Pancreas (tissue), 10 donors: ENCODE data around the gene PARD3B. TPM values are rescaled to one million over a fixed set of nuclear protein-coding genes. Genes with fewer than 3 reads are reported as not detected.

Experiments used
- ATAC-seq, 4 donors: fragments of 200-7000 bp; cut with Tn5 transposase; one replicate each; pipeline versions ENCODE4 v1.8.0 to v1.9.1; 2020; ENCODE audit warnings: mild to moderate bottlenecking in 4 of 4, moderate library complexity in 4 of 4
- DNase-seq, 6 donors: peaks; one replicate each; pipeline ENCODE4 v3.0.0-alpha.2; 2020
- FAIRE-seq: peaks from 2 replicates; lab custom pipeline; 2012; peaks lifted over from hg19 to GRCh38; lab: Jason Lieb, UNC
- H3K27ac ChIP-seq, 4 donors: fragments of 200-600 bp; sonication (generic); 1 replicate in 3 of 4; 2 replicates in 1 of 4; pipeline versions ENCODE4 v1.5.0 to v1.8.0; 2020
- H3K27me3 ChIP-seq, 4 donors: fragments of 200-600 bp; one replicate each; pipeline ENCODE4 v1.8.0; 2021
- H3K36me3 ChIP-seq, 3 donors: fragments of 200-600 bp; sonication (generic) in 1 of 3; one replicate each; pipeline versions ENCODE4 v1.5.0 to v1.8.0; 2020 to 2021
- H3K4me1 ChIP-seq, 3 donors: fragments of 200-600 bp; one replicate each; pipeline ENCODE4 v1.8.0; 2021
- H3K4me3 ChIP-seq, 4 donors: fragments of 200-600 bp; sonication (generic) in 2 of 4; one replicate each; pipeline versions ENCODE4 v1.5.0 to v1.8.0; 2020 to 2021
- H3K9me3 ChIP-seq, 4 donors: fragments of 200-600 bp; one replicate each; pipeline ENCODE4 v1.8.0; 2021
- WGBS, 2 donors: extraction: QIAGEN DNeasy Blood & Tissue Kit; methylation state at CpG; one replicate each; pipeline ENCODE4 v1.1.7; 2013; 5-methylcytosine and 5-hydroxymethylcytosine counted together
- intact Hi-C, 3 donors: fragments of 100-400 bp; cut with DNase I; formaldehyde crosslinking; loops; one replicate each; pipeline versions ENCODE4 v1.11.1 to v1.14.2; 2022
- polyA plus RNA-seq, 2 donors: library from polyadenylated mRNA; stranded (reverse); fragments of 200-250 nt; gene quantifications; one replicate each; pipeline ENCODE4 v1.2.3, GENCODE V29; 2013
- total RNA-seq, 6 donors: library from RNA; stranded (reverse); fragmentation: NEBNext Ultra II Directional in 4 of 6; extraction: Animal tissue kit (Norgen Biotek cat#: 25700) in 4 of 6; gene quantifications; one replicate each; pipeline versions ENCODE4 v1.2.1 to v1.2.4, GENCODE V29; 2021 to 2023
- TF ChIP-seq, protein P1 (sequence below), 4 donors: fragments of 200-600 bp; sonication (generic) in 3 of 4; IDR thresholded peaks; one replicate each; pipeline versions ENCODE4 v1.5.0 to v1.8.0; 2021; ENCODE audit warnings: antibody characterized with exemption in 4 of 4
- donor health status: healthy with polysubstance abuse.
- donor health status: DM: no; HTN: no; CAD: no; lungs with moderate emphysema.
- donor health status: DM: no; HTN: no; CAD: no.
- donor health status: control.
- donor health status: control.
- donor health status: Bipolar disorder and iron deficiency.
- donor health status: DM: yes; HTN: yes; CAD: no.
- donor health status: DM: no; HTN: no; CAD: no.
- donor health status: DM: no; HTN: no; CAD: no.
- donor health status: DM: yes; HTN: yes; CAD: no.

PARD3B gene
- total RNA-seq (10 to 100 TPM in 5 of 6 donors, 1 to 10 TPM in 1; 9.8 to 21.5 (median 13.4) TPM), polyA plus RNA-seq (1 to 10 TPM; 2.8 to 4.4 TPM)

- FAIRE-seq = no peak
- Histone ChIP-seq H3K27ac (peak within 1 kb of the TSS; percentile 85 to 89 (median 86)), H3K36me3 (no peaks in the 10 kb centered on the region), H3K27me3 (no peaks in the 10 kb centered on the region), H3K4me1 (peaks cover 0 to 20% (median 0%) of the 10 kb centered on the region in 3 donors), H3K9me3 (no peaks in the 10 kb centered on the region), H3K4me3 (peak within 1 kb of the TSS; percentile 68 to 97 (median 90))
- TF ChIP-seq, protein P1, sequence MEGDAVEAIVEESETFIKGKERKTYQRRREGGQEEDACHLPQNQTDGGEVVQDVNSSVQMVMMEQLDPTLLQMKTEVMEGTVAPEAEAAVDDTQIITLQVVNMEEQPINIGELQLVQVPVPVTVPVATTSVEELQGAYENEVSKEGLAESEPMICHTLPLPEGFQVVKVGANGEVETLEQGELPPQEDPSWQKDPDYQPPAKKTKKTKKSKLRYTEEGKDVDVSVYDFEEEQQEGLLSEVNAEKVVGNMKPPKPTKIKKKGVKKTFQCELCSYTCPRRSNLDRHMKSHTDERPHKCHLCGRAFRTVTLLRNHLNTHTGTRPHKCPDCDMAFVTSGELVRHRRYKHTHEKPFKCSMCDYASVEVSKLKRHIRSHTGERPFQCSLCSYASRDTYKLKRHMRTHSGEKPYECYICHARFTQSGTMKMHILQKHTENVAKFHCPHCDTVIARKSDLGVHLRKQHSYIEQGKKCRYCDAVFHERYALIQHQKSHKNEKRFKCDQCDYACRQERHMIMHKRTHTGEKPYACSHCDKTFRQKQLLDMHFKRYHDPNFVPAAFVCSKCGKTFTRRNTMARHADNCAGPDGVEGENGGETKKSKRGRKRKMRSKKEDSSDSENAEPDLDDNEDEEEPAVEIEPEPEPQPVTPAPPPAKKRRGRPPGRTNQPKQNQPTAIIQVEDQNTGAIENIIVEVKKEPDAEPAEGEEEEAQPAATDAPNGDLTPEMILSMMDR (IDR thresholded peaks at IDR 0.05) = no peak
- WGBS, 2 donors = 1% methylated on average over 51 to 82 of the region's 82 CpGs
- peak; percentile 63 to 87 (median 70) for DNase-seq
- intact Hi-C loops = no loop called here
- peak; percentile 88 to 94 (median 94) for ATAC-seq
Observed at GRCh38 chr2:204544961-204545860, at the start of gene PARD3B. PARD3B (plus strand) TSS chr2:204545475; CDS start chr2:204546000, 525 bp downstream.

GRCh38 chr2:204496779-204497178, 48.5 kb upstream of the PARD3B start:
- no peak for DNase-seq
- H3K9me3 ChIP-seq = no peaks in the 10 kb centered on the region
- FAIRE-seq = no peak
- no peak overlapping the region for H3K4me3 ChIP-seq
- H3K27ac ChIP-seq = no peak overlapping the region
- no peaks in the 10 kb centered on the region for H3K4me1 ChIP-seq
- intact Hi-C loops = no loop called here
- H3K36me3 ChIP-seq = no peaks in the 10 kb centered on the region
- WGBS, 2 donors = 89 to 92% methylated on average over 4 of the region's 4 CpGs
- TF ChIP-seq, protein P1 (IDR thresholded peaks at IDR 0.05) = no peak
- no peaks in the 10 kb centered on the region for H3K27me3 ChIP-seq
- ATAC-seq = no peak

DNA sequence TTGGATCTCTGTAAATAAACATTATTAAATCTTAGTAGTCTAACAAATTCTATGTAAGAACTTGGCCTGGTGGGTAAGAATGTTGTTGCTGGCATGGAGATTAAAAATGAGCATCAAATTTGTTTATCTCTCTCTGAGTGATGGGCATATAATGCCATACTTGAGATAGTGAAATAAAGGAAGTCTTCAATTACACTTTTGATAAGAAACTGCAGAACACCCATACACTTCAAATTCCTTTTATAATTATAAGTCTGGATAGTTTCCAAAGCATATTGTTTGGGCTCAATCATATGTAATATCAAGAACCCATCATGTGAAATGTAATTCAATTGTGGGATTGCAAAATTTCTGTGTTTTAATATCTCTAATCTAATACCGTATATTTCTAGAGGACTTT, 47.4 kb upstream of the PARD3B start:
- Histone ChIP-seq H3K4me1 (no peaks in the 10 kb centered on the region), H3K4me3 (no peak overlapping the region), H3K27me3 (no peaks in the 10 kb centered on the region), H3K36me3 (no peaks in the 10 kb centered on the region), H3K9me3 (no peaks in the 10 kb centered on the region), H3K27ac (no peak overlapping the region)
- no peak for FAIRE-seq
- intact Hi-C loops = no loop called here
- DNase-seq = no peak
- no peak for ATAC-seq
- TF ChIP-seq, protein P1 (IDR thresholded peaks at IDR 0.05) = no peak
- WGBS, 2 donors = 77 to 83% methylated on average over 1 of the region's 1 CpG

DNA sequence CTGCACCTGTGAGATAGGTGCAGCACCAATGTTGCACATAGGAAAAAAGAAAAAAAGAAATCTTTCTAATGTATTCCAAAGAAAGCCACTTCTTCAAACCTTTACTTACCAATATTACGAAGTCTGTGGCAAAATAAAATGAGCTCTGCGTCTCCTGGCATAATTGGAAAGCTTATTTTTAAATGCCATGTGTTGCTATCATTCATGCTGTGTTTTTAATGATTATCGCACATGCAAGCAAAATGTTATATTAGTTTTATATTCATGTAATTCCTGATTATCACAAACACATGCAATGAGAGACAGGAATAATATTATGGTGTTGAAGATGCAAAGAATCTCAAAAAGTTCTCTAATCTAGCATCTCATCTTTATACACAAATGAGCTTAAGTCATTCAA, 47.0 kb upstream of the PARD3B start:
- TF ChIP-seq, protein P1 (IDR thresholded peaks at IDR 0.05) = no peak
- no peaks in the 10 kb centered on the region for H3K36me3 ChIP-seq

DNA sequence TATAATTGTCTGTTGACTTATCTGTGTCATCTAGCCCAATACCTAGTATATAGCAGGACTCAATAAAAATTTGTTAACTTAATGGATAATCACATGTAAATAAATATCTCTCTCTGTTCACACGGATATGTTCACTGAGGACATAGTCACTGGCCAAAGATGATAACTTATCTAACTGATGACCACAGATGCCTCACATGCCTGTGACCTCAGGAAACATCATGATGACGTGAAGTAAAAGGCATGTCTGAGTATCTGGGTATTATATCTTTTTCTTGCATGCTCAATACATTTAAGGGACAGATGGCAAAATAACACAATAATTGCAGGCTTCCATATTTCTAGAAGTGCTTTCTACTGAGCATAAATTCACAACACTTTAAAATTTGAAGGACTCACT, 41.4 kb upstream of the PARD3B start:
- H3K4me1 ChIP-seq = peaks cover 0 to 4% (median 0%) of the 10 kb centered on the region in 3 donors
- H3K27ac ChIP-seq = no peak overlapping the region
- ATAC-seq (no peak), DNase-seq (no peak), FAIRE-seq (no peak)
- H3K4me3 ChIP-seq = no peak overlapping the region
- TF ChIP-seq, protein P1 (IDR thresholded peaks at IDR 0.05) = no peak
- no peaks in the 10 kb centered on the region for H3K36me3 ChIP-seq
- 58 to 64% methylated on average over 2 of the region's 2 CpGs for WGBS, 2 donors
- H3K27me3 ChIP-seq = no peaks in the 10 kb centered on the region
- H3K9me3 ChIP-seq = no peaks in the 10 kb centered on the region
- intact Hi-C loops = no loop called here

More for the DNA sequence above, 47.0 kb upstream of the PARD3B start:
- Histone ChIP-seq H3K4me1 (no peaks in the 10 kb centered on the region), H3K27ac (no peak overlapping the region), H3K4me3 (no peak overlapping the region), H3K27me3 (no peaks in the 10 kb centered on the region), H3K9me3 (no peaks in the 10 kb centered on the region)
- intact Hi-C loops = no loop called here
- FAIRE-seq = no peak
- WGBS, 2 donors = 86 to 89% methylated on average over 3 of the region's 3 CpGs
- no peak for ATAC-seq
- no peak for DNase-seq
